ENCODE data around the gene MESP2.

- TF ChIP-seq JUN (IDR thresholded peaks at IDR 0.05; ENCODE audit: low read depth, low read length) (no peak), CTCF (IDR thresholded peaks at IDR 0.05; ENCODE audit: control extremely low read depth in 1 of 3, insufficient read depth in 1 of 3, low read depth in 1 of 3, low read length in 3 of 3) (no peak), POLR2AphosphoS5 (IDR thresholded peaks at IDR 0.05; ENCODE audit: low read depth, low read length) (no peak), EZH2 (IDR thresholded peaks at IDR 0.05; ENCODE audit: low read depth, low read length, severe bottlenecking) (no peak), POLR2A (IDR thresholded peaks at IDR 0.05; ENCODE audit: control extremely low read depth in 1 of 2, low read depth in 2 of 2, low read length in 2 of 2) (no peak), TBP (IDR thresholded peaks at IDR 0.05; ENCODE audit: low read depth, low read length) (no peak), RFX5 (IDR thresholded peaks at IDR 0.05; ENCODE audit: borderline replicate concordance, low read depth, low read length) (no peak), SIN3A (conservative IDR thresholded peaks at IDR 0.05 in 1 of 2, IDR thresholded peaks at IDR 0.05 in 1 of 2; ENCODE audit: low read depth in 1 of 2, low read length in 2 of 2) (no peak), JUND (IDR thresholded peaks at IDR 0.05; ENCODE audit: low read length) (no peak)
These were observed 28.0 kb downstream of the MESP2 start for GRCh38 chr15:89803941-89804800.
